Stimulated activated CD8-positive, alpha-beta memory T cell treated with anti-CD3 and anti-CD28 coated beads, Interleukin-15, amount 100 ng/mL, for 24 hours (primary cell): Measurements from ENCODE around the gene PNRC1.
A peak's percentile ranks its signal among the peaks of the same experiment; 100 is the strongest.
"Not testable (repeated sequence)": the region's sequence is repeated elsewhere in the genome, so short reads cannot be mapped to it uniquely, and the experiment has no call there.

Source experiments
- DNase-seq: peaks from one replicate; pipeline ENCODE4 v3.0.0-alpha.2; 2020; ENCODE audit warnings: low read depth

The PNRC1 gene

DNA sequence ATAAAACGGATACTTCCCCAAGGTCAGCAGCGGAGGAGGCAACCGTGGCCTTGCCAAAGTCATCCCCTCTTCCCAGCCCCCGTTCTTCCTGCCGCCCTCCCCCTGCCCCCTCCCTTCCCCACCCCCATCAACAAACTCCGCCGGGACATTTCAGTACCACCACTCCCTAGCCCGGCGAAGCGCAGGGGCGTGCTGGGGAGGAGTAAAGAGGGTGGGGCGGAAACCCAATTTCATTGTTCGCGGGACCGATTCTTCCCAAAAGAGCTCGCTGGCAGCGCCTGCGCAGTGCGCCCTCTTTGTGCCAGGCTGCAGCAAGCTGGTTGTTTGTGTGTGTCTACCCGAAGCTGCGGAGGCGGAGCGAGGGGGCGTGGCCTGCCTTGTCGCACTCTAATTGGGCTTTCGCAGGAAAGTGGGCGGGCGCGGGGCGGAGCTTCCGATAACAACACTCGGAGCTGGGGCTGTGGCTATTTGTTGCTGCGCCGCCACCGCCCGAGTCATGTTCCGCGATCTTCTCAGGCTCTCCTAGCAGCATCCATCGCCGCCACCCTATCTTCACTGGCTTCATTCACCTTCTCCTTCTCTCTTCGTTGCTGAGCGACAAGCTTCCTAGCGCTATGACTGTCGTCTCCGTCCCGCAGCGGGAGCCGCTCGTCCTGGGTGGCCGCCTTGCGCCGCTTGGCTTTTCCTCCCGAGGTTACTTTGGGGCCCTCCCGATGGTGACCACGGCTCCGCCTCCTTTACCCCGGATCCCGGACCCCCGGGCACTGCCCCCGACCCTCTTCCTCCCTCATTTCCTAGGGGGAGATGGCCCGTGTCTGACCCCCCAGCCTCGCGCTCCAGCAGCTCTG lies at the start of gene PNRC1:
PNRC1 (plus strand) TSS at position 471 of the 848 bp plus-strand sequence; CDS start at position 615, 144 bp downstream.
- DNase-seq, result peak; percentile 99

DNA sequence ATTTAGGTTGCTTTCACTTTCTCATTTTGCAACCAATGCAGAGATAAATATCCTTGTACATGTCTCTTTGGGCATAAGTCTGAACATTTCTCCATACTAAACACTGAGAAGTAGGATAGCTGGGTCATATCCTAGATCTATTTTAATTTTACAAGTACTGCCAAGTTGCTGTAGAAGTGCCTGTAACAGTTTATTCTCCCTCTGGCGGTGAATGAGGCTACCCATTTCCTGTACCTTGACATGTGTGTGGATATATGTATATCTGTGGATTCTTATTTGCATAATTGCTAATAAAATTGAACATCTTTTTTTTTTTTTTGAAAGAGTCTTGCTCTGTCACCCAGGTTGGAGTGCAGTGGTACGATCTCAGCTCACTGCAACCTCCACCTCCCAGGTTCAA lies 48.0 kb upstream of the PNRC1 start:
- DNase-seq, result no peak

DNA sequence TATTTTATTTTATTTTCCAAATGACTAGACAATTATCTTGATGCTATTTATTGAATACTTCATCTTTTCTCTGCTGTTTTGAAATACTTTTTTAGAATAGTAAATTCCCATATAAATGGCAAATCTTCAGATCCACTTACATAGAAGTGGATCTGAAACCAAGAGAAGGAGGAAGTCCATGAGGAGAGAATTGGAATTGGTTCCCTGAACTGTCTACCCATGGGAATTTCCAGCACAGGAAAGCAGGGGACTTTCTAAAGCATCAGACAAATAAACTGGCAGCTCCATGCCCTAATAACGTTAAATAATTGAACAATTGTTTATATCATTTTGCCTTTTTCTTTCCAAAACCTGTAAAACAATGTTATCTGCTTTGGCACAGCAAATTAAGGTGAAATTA lies 47.1 kb upstream of the PNRC1 start:
- DNase-seq, result no peak

DNA sequence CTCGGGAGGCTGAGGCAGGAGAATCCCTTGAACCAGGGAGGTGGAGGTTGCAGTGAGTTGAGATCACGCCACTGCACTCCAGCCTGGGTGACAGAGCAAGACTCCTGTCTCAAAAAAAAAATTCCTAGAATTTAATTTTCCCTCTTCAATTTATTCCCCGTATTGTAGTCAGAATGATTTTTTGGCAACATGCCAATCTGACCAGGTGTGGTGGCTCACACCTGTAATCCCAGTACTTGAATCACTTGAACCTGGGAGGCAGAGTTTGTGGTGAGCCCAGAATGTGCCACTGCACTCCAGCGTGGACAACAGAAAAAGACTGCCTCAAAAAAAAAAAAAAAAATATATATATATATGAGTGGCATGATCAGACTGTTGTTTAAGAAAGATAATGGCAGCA lies 46.4 kb upstream of the PNRC1 start:
- DNase-seq, result not testable (repeated sequence)

DNA sequence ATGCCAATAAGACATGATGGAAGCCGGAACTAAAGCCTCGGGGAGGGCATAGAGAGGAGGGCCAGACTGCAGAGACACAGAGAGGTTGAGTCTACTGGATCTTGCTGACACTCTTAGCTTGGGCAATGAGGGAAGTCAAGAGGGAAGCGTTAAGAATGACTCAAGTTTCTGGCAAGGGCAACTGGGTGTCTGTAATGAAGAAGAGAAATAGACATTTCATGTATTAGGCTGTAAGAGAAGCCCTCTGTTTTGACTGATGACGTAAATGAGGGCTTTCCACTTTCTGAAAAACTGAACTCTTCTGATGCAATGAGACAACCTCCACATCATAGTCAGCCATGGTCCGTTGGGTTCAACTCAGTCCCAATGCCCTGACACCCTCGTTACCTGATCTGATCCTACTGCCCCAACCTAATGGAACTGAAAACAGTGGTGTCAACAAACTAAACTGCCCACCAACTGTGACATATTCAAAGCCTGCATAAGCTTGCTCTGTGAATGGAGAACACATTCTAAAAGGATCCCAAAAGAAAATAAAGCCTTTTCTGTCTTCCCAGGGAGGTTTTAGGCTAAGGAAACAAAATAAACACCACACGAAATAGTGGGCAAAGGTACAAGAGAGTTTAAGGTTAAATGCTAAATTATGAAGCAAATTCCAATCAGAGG lies 45.8 kb upstream of the PNRC1 start:
- DNase-seq, result no peak

DNA sequence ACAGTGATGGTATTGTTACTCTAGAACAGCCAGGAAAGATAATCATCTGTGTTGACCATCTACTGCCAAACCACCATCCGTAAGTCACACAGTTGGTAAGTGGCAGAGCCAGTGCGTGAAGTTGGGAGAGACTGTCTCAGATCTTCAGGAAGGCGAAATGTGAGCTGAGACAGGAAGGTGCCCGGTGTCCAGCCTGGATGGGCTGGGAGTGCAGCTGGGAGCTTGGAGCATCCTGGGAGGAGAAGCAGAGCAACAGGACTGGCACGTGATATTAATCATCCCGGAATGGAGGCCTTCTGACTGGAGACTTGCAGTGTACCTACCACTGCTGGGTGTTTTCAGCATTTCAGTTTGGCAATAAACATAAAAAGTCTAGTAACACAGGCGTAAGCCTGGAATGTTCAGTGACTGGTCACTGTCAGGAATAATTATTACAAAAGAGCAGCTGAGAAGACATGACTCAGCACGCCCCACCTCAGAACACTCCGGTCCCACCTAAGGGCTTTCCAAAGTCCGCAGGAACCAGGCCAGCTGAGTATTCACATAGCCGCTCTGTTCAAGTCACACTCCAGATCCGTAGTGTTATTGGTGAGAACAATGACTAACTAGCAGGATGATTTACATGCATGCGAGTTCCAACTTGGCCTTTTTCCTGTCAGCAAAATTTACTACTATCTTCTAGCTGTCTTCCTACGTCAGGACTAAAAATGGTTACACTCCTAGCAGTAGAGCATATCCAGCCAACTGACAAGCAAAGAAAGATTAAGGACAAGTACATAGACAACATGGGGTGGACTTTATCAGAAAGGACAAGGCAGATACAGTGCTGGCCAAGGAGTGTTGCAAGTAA lies 45.1 kb upstream of the PNRC1 start:
- DNase-seq, result no peak

DNA sequence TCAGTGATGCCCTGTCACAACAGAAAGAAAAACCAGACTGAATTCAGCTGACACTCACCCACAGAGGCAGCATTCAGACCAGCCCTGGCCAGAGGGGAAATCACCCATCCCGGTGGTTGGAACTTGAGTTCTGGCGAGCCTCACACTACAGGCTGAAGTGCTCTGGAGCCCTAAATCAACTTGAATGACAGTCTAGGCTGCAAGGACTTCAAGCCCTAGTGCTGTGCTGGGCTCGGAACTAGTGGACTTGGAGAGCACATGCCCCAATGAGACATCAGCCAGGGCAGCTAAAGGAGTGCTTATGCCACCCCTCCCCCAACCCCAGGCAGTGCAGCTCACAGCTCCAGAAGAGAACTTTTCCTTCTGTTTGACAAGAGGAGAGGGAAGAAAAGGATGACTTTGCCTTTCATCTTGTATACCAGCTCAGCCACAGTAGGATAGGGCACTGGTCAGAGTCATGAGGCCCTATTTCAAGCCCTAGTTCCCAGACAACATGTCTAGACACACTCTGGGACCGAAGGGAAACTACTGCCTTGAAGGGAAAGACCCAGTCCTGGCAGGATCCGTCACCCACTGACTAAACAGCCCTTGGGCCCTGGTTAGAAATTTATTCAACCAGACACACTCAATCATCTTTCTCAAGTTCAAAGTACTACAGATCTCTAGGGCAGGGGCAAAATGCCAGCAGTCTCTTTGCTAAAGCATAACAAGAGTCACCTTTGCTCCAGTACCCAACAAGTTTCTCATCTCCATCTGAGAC lies 43.2 kb upstream of the PNRC1 start:
- no peak for DNase-seq

DNA sequence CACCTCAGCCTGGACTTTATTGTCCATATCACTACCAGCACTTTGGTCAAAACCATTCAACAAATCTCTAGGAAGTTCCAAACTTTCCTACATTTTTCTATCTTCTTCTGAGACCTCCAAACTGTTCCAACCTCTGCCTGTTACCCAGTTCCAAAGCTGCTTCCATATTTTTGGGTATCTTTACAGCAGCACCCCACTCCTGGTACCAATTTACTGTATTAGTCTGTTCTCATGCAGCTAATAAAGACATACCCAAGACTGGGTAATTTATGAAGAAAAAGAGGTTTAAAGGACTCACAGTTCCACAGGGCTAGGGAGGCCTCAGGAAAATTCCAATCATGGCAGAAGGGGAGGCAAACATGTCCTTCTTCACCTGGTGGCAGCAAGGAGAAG lies 42.7 kb upstream of the PNRC1 start:
- DNase-seq, result not testable (repeated sequence)

DNA sequence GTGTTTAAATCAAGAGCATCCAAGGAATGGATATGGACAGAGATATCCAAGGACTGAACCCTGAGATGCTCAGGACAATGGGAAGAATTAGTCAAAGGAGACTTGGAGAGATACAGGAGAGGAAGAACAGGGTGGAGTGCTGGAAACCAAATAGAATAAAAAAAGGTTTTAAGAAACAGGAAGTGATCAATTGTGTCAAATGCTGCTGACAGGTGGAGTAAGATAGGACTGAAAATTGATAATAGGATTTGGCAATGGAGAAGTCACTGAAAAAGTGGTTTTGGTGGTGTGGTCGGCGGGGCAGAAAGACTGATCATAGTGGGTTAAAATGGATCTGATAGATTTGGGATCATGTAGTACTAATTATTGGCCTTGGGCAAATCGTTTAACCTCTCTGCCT lies 37.9 kb upstream of the PNRC1 start:
- no peak for DNase-seq

DNA sequence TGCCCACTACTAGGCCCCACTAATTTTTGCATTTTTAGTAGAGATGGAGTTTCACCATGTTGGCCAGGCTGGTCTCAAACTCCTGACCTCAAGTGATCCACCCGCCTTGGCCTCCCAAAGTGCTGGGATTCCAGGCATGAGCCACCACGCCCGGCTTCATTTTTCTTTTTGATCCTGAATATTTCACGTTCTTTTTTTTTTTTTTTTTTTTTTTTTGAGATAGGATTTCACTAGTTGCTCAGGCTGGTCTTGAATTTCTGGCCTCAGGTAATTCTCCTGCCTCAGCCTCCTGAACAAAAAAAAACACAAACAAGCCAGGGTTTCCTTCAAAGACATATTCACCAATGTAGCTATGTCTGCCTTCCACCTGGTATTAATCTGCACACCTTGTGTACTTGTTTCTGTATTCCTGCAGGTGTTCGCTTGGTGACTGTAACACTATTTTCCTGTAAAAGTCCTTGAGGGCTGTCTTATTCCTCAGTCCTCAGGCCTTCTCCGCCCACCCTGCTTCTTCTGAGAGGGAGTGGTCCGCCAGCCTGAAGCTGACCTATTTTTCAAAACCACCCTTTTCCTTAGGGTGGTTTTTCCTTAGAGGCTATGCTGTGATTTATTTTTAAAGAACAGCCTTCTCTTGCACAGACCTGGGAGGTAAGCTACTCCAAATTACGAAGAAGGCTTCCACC lies 36.1 kb upstream of the PNRC1 start:
- no peak for DNase-seq

DNA sequence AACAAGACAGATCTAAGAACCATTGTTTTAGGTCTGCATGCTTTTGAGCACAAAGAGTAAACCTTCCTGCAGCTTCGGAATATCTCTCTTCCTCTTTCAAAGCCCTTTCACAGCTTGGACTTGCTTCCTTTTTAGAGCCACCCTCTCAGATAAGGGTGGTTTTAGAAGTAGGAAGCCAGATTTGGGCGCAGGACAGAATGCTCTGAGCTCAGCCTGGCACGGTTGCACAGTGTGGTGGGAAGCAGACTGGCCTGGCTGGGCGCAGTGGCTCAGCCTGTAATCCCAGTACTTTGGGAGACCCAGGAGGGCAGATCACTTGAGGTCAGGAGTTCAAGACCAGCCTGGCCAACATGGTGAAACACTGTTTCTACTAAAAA lies 35.6 kb upstream of the PNRC1 start:
- no peak for DNase-seq

DNA sequence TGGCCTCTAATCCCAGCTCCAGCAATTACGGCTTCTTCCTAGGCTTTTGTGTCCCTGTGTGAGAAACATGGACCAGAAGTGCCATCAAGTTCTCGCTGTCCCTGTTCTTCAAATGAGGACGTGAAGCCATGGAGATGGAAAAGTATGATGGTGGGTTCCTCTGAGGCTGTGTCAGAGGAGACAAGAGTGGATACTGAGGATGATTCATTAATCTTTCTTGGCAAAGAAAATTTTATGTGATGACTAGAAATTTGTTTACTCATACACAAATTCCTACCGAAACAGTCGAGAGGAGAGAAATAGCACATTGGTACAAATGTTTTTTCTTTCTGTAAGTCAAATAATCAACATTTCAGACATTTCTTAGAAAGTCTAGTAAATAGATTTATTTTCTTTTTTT lies 35.0 kb upstream of the PNRC1 start:
- no peak for DNase-seq

DNA sequence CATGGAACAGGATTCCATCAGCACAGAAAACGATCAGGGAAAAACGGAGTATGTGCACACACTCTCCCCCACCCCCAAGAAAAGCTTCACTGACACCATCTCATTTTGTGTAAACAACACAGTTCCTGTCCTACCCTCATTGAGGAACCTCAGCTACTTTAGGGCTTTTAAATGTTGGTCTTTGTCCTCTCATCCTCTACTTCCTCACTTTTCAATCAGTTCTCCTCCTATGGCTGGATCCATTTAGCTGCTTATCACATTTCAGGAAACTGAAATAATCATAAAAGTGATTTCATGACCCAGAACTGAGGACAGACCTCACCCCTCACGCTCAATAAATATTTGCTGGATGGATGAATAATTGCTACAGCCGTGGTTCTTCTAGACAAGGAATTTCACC lies 33.1 kb upstream of the PNRC1 start:
- no peak for DNase-seq

DNA sequence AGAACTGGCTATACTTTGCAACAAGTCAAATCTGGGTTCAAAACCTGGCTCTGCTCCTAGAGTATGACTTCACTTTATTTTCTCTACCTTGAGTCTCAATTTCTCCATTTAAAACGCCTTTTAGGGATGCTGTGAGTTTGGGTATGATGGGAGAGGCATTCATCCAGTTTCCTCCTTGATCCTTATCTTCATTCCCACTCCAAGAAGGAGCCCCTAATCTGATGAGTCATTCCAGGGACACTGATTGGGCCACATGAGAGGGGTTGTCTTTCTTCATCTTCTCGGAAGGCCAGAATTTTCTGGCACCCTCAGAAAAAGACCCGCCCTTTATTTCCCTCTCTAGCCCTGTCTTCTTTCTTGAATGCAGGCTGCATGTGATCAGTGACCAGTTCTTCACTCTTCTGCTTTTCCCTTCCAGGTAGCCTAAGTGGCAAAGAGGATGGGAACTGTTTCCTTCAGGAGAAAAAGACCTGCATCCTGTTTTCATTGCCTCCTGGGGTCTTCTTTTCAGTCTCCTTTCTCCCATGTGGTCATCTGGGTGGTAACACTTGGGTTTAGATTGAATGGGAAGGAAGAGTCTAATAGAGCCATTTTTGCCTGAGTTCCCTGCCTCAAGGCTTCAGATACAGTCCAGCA lies 32.1 kb upstream of the PNRC1 start:
- no peak for DNase-seq

DNA sequence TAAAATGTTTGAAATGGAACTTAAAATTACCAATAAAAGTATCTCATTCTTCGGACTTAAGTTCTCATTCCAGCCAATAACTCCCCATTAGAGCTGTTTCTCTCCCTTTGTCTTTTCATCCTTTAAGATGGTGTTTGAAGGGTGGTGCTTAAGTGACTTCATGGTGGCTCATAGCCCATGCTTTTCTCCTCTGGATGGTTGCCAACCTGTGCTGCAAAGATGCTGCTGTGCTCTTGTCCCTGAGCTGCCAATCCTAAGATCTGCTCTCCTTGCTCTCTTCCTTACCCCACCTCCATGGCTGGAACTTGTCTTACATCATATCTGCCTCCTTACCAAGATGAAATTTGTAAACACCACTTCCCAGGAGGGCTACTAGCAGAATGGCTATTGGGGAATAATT lies 31.6 kb upstream of the PNRC1 start:
- DNase-seq, result no peak

DNA sequence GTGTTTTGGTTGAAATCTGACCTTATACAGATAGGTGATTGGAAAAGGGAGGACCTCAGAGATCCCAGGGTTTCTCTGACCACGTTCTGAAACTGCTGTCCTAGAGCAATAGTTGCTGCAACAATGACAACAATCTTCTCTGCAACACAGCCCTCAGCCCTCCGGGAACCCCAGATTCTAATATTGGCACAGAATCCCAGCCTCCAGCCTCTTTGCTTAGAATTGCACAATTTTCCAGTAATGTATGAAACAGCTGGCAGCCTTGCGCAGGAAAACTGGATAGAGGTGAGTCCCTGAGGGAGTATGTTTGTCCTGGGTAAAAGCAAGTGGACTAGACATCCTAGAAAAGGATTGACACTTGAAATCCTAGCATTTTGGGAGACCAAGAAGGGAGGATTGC lies 30.4 kb upstream of the PNRC1 start:
- DNase-seq, result no peak

DNA sequence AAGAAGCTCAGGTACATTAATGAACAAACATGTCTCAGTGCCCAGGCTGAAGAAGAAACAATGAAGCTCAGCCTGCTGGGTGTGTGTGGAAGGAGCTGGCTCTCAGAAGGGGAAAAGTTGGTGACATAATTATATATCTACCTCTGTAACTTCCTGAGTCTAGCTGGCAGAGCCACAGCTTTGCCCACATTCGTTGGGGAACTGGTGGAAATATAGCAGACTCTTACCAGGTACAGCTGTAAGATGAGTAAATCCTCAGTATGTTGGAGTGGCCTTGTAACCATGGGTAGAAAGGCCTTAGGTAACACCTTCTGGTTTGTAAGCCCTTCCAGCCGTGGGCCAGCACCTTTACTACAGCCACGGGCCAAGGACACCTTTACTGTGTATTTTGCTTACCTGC lies 29.9 kb upstream of the PNRC1 start:
- no peak for DNase-seq

DNA sequence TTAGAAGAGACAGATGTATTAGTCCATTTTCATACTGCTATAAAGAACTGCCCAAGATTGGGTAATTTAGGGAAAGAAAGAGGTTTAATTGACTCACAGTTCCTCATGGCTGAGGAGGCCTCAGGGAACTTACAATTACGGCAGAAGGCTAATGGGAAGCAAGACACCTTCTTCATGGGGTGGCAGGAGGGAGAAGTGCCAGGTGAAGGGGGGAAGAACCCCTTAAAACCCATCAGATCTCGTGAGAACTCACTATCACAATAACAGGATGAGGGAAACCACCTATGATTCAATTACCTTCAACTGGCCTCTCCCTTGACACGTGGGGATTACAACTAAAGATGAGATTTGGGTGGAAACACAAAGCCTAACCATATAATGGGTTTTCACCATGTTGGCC lies 28.9 kb upstream of the PNRC1 start:
- DNase-seq, result no peak

DNA sequence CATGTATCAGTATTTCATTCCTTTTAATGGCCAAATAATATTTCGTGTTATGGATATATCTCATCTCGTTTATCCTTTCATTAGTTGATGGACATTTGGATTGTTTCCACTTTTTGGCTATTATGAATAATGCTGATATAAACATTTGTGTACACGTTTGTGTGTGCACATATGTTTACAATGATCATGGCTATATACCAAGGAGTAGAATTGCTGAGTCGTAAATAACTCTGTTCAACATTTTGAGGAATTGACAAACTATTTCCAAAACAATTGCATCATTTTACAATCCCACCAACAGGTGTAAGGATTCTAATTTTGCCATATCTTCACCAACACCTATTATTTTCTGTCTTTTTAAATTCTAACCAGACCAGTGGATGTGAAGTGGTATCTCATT lies 26.3 kb upstream of the PNRC1 start:
- no peak for DNase-seq

DNA sequence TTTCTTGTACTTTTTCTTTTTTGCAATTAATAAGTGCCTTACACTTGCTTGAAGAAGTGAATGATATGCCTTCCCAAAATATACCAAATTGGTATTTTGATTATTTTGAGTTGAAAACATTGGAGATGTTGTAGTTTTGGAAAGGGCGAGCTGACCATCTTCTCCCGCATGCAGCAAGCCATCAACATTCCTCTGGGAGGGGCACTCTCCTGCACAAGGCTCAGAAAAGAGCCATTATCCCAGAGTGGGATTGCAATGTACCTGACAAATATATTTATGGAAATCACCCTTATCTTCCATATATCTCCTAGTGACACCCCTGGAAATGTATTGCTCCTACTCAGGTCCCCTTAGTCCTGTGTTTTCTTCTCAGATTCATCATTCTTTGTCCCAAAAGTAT lies 22.8 kb upstream of the PNRC1 start:
- no peak for DNase-seq

DNA sequence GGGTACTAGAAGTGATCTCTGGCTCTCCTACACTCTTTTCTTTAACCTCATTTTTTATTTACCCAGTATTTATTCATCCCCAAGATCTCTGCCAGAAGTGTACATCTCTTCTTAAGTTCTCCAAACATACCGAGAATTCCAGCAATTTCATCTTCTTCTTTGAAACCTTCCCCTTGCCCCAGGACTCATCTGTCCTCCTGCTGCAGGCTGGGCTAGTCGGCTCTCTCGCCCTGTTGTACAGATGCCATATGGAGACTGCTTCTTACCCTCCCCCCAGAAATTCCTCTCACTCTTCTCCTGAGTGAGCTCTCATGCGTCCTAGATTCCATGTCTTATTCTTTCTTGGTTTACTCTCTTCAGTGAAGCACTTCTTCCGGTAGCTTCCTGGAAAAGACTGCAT lies 21.9 kb upstream of the PNRC1 start:
- DNase-seq, result no peak
